Fibroblast of lung (primary cell): ENCODE data around the gene CDK5RAP1. TPM values are rescaled to one million over a fixed set of nuclear protein-coding genes. Genes with fewer than 3 reads are reported as not detected.

Experiments used
- DNase-seq, 2 donors: peaks; one replicate each; pipeline versions ENCODE4 v3.0.0 to v3.0.0-alpha.2; 2010; ENCODE audit warnings: low read depth in 2 of 2
- H2AFZ ChIP-seq: 2 replicates; pipeline ENCODE4 v1.5.1; 2012; ENCODE audit warnings: low read length, control low read depth, inconsistent platforms
- H3K27ac ChIP-seq: 2 replicates; pipeline ENCODE4 v1.5.1; 2011; ENCODE audit warnings: low read length, control low read depth; ENCODE audit not compliant: insufficient read depth
- H3K27me3 ChIP-seq: 2 replicates; pipeline ENCODE4 v1.5.1; 2011; ENCODE audit warnings: mild to moderate bottlenecking, low read length; ENCODE audit not compliant: control insufficient read depth, insufficient read depth
- H3K36me3 ChIP-seq: 2 replicates; pipeline ENCODE4 v1.5.1; 2011; ENCODE audit warnings: low read length; ENCODE audit not compliant: control insufficient read depth, insufficient read depth
- H3K4me1 ChIP-seq: 2 replicates; pipeline ENCODE4 v1.5.1; 2011; ENCODE audit warnings: low read length; ENCODE audit not compliant: control insufficient read depth, insufficient read depth; ENCODE audit errors: extremely low read depth
- H3K4me2 ChIP-seq: 2 replicates; pipeline ENCODE4 v1.5.1; 2011; ENCODE audit warnings: low read length, control low read depth; ENCODE audit not compliant: insufficient read depth; ENCODE audit errors: extremely low read depth
- H3K4me3 ChIP-seq, 4 experiments: fragments of 200-600 bp in 1 of 4; sonication (generic) in 1 of 4; replicated peaks in 1 of 4; 2 replicates each; pipeline ENCODE4 v1.5.1; 2011 to 2016; ENCODE audit warnings: low read length in 4 of 4, low read depth in 3 of 4, mild to moderate bottlenecking in 3 of 4, control low read depth in 2 of 4, inconsistent platforms in 1 of 4, mixed read lengths in 1 of 4; ENCODE audit not compliant: insufficient read depth in 1 of 4; ENCODE audit errors: control extremely low read depth in 1 of 4
- H3K79me2 ChIP-seq: 2 replicates; pipeline ENCODE4 v1.5.1; 2012; ENCODE audit warnings: mild to moderate bottlenecking, low read length, inconsistent platforms; ENCODE audit not compliant: control insufficient read depth, insufficient read depth
- H3K9ac ChIP-seq: 2 replicates; pipeline ENCODE4 v1.5.1; 2011; ENCODE audit warnings: mild to moderate bottlenecking, low read length, control low read depth; ENCODE audit not compliant: insufficient read depth
- H3K9me3 ChIP-seq: 2 replicates; pipeline ENCODE4 v1.5.1; 2012; ENCODE audit warnings: low read depth, low read length; ENCODE audit not compliant: control insufficient read depth, insufficient read depth
- H4K20me1 ChIP-seq: 2 replicates; pipeline ENCODE4 v1.5.1; 2011; ENCODE audit warnings: low read length; ENCODE audit not compliant: control insufficient read depth, insufficient read depth; ENCODE audit errors: extremely low read depth
- CTCF ChIP-seq, 2 donors: IDR thresholded peaks in 1 of 2; conservative IDR thresholded peaks in 1 of 2; 1 replicate in 1 of 2; 2 replicates in 1 of 2; pipeline ENCODE4 v1.5.1; 2011 to 2012; ENCODE audit warnings: low read length in 2 of 2, control low read depth in 1 of 2, inconsistent platforms in 1 of 2, low read depth in 1 of 2, mild to moderate bottlenecking in 1 of 2
- EZH2 ChIP-seq: IDR thresholded peaks from 2 replicates; pipeline ENCODE4 v1.5.1; 2012; ENCODE audit warnings: low read length, control low read depth, mild to moderate bottlenecking; ENCODE audit errors: missing control alignments
- polyA plus RNA-seq, 2 donors: library from polyadenylated mRNA; depleted of rRNA in 1 of 2; stranded (reverse) in 1 of 2; unstranded in 1 of 2; fragments of >200 nt; gene quantifications; 2 replicates each; pipeline ENCODE4 v1.2.1, GENCODE V29; 2011 to 2012; ENCODE audit warnings: missing spikeins in 1 of 2
- total RNA-seq: library from RNA; depleted of rRNA; stranded (reverse); fragments of >200 nt; gene quantifications from 2 replicates; pipeline ENCODE4 v1.2.1, GENCODE V29; 2014

The CDK5RAP1 gene
- total and polyA plus RNA-seq, 2 donors (not counting 1 experiment from before 2014, with no cell fraction given): 22.4 to 23.8 TPM

GRCh38 chr20:33399924-33400323 is 1.4 kb downstream of the CDK5RAP1 start:
- Histone ChIP-seq H3K9ac (no peak overlapping the region), H4K20me1 (no peaks in the 10 kb centered on the region), H3K4me1 (peaks cover 6% of the 10 kb centered on the region), H3K9me3 (no peaks in the 10 kb centered on the region), H3K27me3 (no peaks in the 10 kb centered on the region), H3K79me2 (peaks cover 28% of the 10 kb centered on the region), H3K27ac (no peak overlapping the region), H3K4me3 (peak overlapping the region; percentile 84 to 95 (median 89)), H3K4me2 (peak overlapping the region; percentile 90), H2AFZ (no peak overlapping the region), H3K36me3 (no peaks in the 10 kb centered on the region)
- TF ChIP-seq EZH2 (no peak), CTCF (conservative IDR thresholded peaks at IDR 0.05 in 1 of 2, IDR thresholded peaks at IDR 0.05 in 1 of 2; ENCODE audit: low read depth in 1 of 2, low read length in 2 of 2) (no peak)
- DNase-seq: no peak

GRCh38 chr20:33394718-33395117 is 6.6 kb downstream of the CDK5RAP1 start:
- Histone ChIP-seq H3K27ac (no peak overlapping the region), H3K36me3 (peaks cover 3% of the 10 kb centered on the region), H3K9ac (no peak overlapping the region), H3K4me2 (no peak overlapping the region), H4K20me1 (no peaks in the 10 kb centered on the region), H2AFZ (no peak overlapping the region), H3K9me3 (no peaks in the 10 kb centered on the region), H3K4me3 (no peak overlapping the region), H3K4me1 (no peaks in the 10 kb centered on the region), H3K27me3 (no peaks in the 10 kb centered on the region), H3K79me2 (peaks cover 12% of the 10 kb centered on the region)
- peak in 1 of 2 donors; percentile 19 for DNase-seq
- TF ChIP-seq EZH2 (no peak), CTCF (conservative IDR thresholded peaks at IDR 0.05 in 1 of 2, IDR thresholded peaks at IDR 0.05 in 1 of 2; ENCODE audit: low read depth in 1 of 2, low read length in 2 of 2) (peak in 1 of 2 donors; percentile 17)

GRCh38 chr20:33393609-33394008 is 7.7 kb downstream of the CDK5RAP1 start:
- DNase-seq: no peak
- Histone ChIP-seq H3K27ac (no peak overlapping the region), H3K9me3 (no peaks in the 10 kb centered on the region), H3K27me3 (no peaks in the 10 kb centered on the region), H3K4me3 (no peak overlapping the region), H2AFZ (no peak overlapping the region), H3K4me1 (no peaks in the 10 kb centered on the region), H4K20me1 (no peaks in the 10 kb centered on the region), H3K79me2 (peaks cover 4% of the 10 kb centered on the region), H3K36me3 (peaks cover 3% of the 10 kb centered on the region), H3K4me2 (no peak overlapping the region), H3K9ac (no peak overlapping the region)
- TF ChIP-seq CTCF (conservative IDR thresholded peaks at IDR 0.05 in 1 of 2, IDR thresholded peaks at IDR 0.05 in 1 of 2; ENCODE audit: low read depth in 1 of 2, low read length in 2 of 2) (no peak), EZH2 (no peak)
